Stimulated activated CD4-positive, alpha-beta T cell treated with anti-CD3 and anti-CD28 coated beads, Interleukin-1b, Interleukin-23, amount 100 ng/mL, for 48 hours (primary cell): ENCODE measurements around the gene LRRC51.

Experiments
- DNase-seq: peaks from one replicate; pipeline ENCODE4 v3.0.0-alpha.2; 2020

LRRC51 gene

GRCh38 chr11:72080326-72081183 is at the start of gene LRRC51, which contains the start of gene NUMA1:
Gene LRRC51, plus strand, starts transcription at chr11:72080850. Its CDS starts 8,234 bp downstream, at chr11:72089084.
Gene NUMA1, minus strand, starts transcription at chr11:72080542. Its CDS starts 44,599 bp downstream, at chr11:72035943.
- DNase-seq: peak; percentile 100

GRCh38 chr11:72036687-72037086 is 44.0 kb upstream of the LRRC51 start:
- no peak for DNase-seq

- DNase-seq: no peak
These were observed 42.9 kb upstream of the LRRC51 start for GRCh38 chr11:72037554-72038311.

- DNase-seq: no peak
These were observed 42.2 kb upstream of the LRRC51 start for GRCh38 chr11:72038491-72038890.

GRCh38 chr11:72039031-72039855 is 41.4 kb upstream of the LRRC51 start:
- no peak for DNase-seq

GRCh38 chr11:72039856-72040401 is 40.7 kb upstream of the LRRC51 start:
- no peak for DNase-seq

- DNase-seq: peak; percentile 71
These were observed 39.9 kb upstream of the LRRC51 start for GRCh38 chr11:72040491-72041363.

- DNase-seq: peak; percentile 19
These were observed 39.1 kb upstream of the LRRC51 start for GRCh38 chr11:72041364-72042063.

- no peak for DNase-seq
These were observed 38.4 kb upstream of the LRRC51 start for GRCh38 chr11:72042064-72042745.

- DNase-seq: no peak
These were observed 34.8 kb upstream of the LRRC51 start for GRCh38 chr11:72045849-72046248.

- no peak for DNase-seq
These were observed 31.7 kb upstream of the LRRC51 start for GRCh38 chr11:72048766-72049460.

- DNase-seq: no peak
These were observed 22.1 kb upstream of the LRRC51 start for GRCh38 chr11:72058416-72059034.

- no peak for DNase-seq
These were observed 18.8 kb upstream of the LRRC51 start for GRCh38 chr11:72061739-72062396.

- DNase-seq: no peak
These were observed 13.8 kb upstream of the LRRC51 start for GRCh38 chr11:72066855-72067254.

- no peak for DNase-seq
These were observed 13.4 kb upstream of the LRRC51 start for GRCh38 chr11:72067266-72067665.

- DNase-seq: no peak
These were observed 13.0 kb upstream of the LRRC51 start for GRCh38 chr11:72067676-72068075.

GRCh38 chr11:72069200-72069599 is 11.4 kb upstream of the LRRC51 start:
- no peak for DNase-seq

GRCh38 chr11:72069787-72070251 is 10.8 kb upstream of the LRRC51 start:
- DNase-seq: no peak

GRCh38 chr11:72070491-72070890 is 10.2 kb upstream of the LRRC51 start:
- no peak for DNase-seq
